Ovary (tissue), 9 donors: Measurements from ENCODE around the gene CACNA1C. TPM values are rescaled to one million over a fixed set of nuclear protein-coding genes. Genes with fewer than 3 reads are reported as not detected.

Source experiments
- DNase-seq, 5 donors: peaks; one replicate each; pipeline ENCODE4 v3.0.0-alpha.2; 2019 to 2020
- H3K27ac ChIP-seq, 2 donors: fragments of 200-600 bp; one replicate each; pipeline versions ENCODE4 v1.5.1 to v1.8.0; 2019 to 2022
- H3K27me3 ChIP-seq: fragments of 200-600 bp; one replicate; pipeline ENCODE4 v1.8.0; 2022
- H3K36me3 ChIP-seq: fragments of 200-600 bp; sonication (generic); one replicate; pipeline ENCODE4 v1.5.1; 2019
- H3K4me1 ChIP-seq: one replicate; pipeline ENCODE4 v1.8.1; 2013; ENCODE audit warnings: mild to moderate bottlenecking, moderate library complexity; ENCODE audit not compliant: insufficient read depth
- H3K4me3 ChIP-seq: fragments of 200-600 bp; sonication (generic); one replicate; pipeline ENCODE4 v1.5.1; 2017
- H3K9me3 ChIP-seq, 2 donors: fragments of 200-600 bp in 1 of 2; sonication (generic) in 1 of 2; one replicate each; pipeline versions ENCODE4 v1.5.1 to v1.8.1; 2013 to 2019; ENCODE audit warnings: mild to moderate bottlenecking in 1 of 2, moderate library complexity in 1 of 2
- CTCF ChIP-seq, 3 donors: fragments of 450-650 bp in 2 of 3; fragments of 200-600 bp in 1 of 3; IDR thresholded peaks; one replicate each; pipeline versions ENCODE4 v1.5.1 to v1.8.0; 2016 to 2022; ENCODE audit warnings: antibody characterized with exemption in 3 of 3, mild to moderate bottlenecking in 1 of 3
- EP300 ChIP-seq: sonication (generic); formaldehyde crosslinking; IDR thresholded peaks from one replicate; pipeline ENCODE4 v1.6.1; 2017; ENCODE audit warnings: antibody characterized with exemption
- POLR2A ChIP-seq: fragments of 450-650 bp; IDR thresholded peaks from one replicate; pipeline ENCODE4 v1.6.1; 2017; ENCODE audit warnings: antibody characterized with exemption, mild to moderate bottlenecking, moderate library complexity
- WGBS, 3 donors: extraction: QIAGEN DNeasy Blood & Tissue Kit in 1 of 3; methylation state at CpG; one replicate each; pipeline versions ENCODE4 v1.1.5 to v1.1.7; 2013 to 2017; 5-methylcytosine and 5-hydroxymethylcytosine counted together
- intact Hi-C, 4 donors: fragments of 100-400 bp; cut with DNase I; formaldehyde crosslinking; loops; one replicate each; pipeline versions ENCODE4 v1.11.0 to v1.15.1; 2022 to 2023
- polyA plus RNA-seq, 2 donors: library from polyadenylated mRNA; stranded (reverse); fragments of 200-250 nt in 1 of 2; fragments of 350-450 nt in 1 of 2; fragmentation: Illumina TruSeq in 1 of 2; extraction: RNeasy Lipid Tissue Mini Kit (QIAGEN cat#74804) in 1 of 2; gene quantifications; one replicate each; pipeline ENCODE4 v1.2.3, GENCODE V29; 2013 to 2014
- total RNA-seq, 7 donors: library from RNA; depleted of rRNA in 2 of 7; stranded (reverse); fragments of >200 nt in 2 of 7; fragmentation: NEBNext Ultra II Directional in 3 of 7; extraction: Animal tissue kit (Norgen Biotek cat#: 25700) in 3 of 7; gene quantifications; one replicate each; pipeline versions ENCODE4 v1.1.0 to v1.2.4, GENCODE V29; 2016 to 2023
- donor health status: DM: no; HTN: no; CAD: no; lungs with moderate emphysema.
- donor health status: DM: no; HTN: no; CAD: no.
- donor health status: Bipolar disorder and iron deficiency.
- donor health status: DM: yes; HTN: yes; CAD: no.
- donor health status: DM: no; HTN: no; CAD: no.
- donor health status: DM: yes; HTN: yes; CAD: no.

Gene CACNA1C
- total and polyA plus RNA-seq, 9 donors, result 2.2 to 8.3 (median 3.7) TPM

GRCh38 chr12:2528001-2528400 is 475.2 kb downstream of the CACNA1C start:
- Histone ChIP-seq H3K36me3 (no peaks in the 10 kb centered on the region), H3K9me3 (no peaks in the 10 kb centered on the region), H3K4me1 (no peaks in the 10 kb centered on the region), H3K27me3 (no peaks in the 10 kb centered on the region), H3K27ac (no peak overlapping the region), H3K4me3 (no peak overlapping the region)
- no peak for TF ChIP-seq EP300
- TF ChIP-seq POLR2A, result no peak
- no peak for TF ChIP-seq CTCF (IDR thresholded peaks at IDR 0.05)
- WGBS, 3 donors, result 68 to 83% (median 78%) methylated on average over 4 of the region's 4 CpGs
- intact Hi-C loops, result no loop called here
- no peak for DNase-seq

- Histone ChIP-seq H3K4me3 (no peak overlapping the region), H3K27me3 (no peaks in the 10 kb centered on the region), H3K4me1 (no peaks in the 10 kb centered on the region), H3K27ac (no peak overlapping the region), H3K9me3 (no peaks in the 10 kb centered on the region), H3K36me3 (no peaks in the 10 kb centered on the region)
- intact Hi-C loops, result no loop called here
- TF ChIP-seq EP300, result no peak
- no peak for DNase-seq
- WGBS, 3 donors, result 67 to 86% (median 78%) methylated on average over 2 of the region's 2 CpGs
Observed at GRCh38 chr12:2529807-2530206, 477.0 kb downstream of the CACNA1C start.

- Histone ChIP-seq H3K27me3 (no peaks in the 10 kb centered on the region), H3K9me3 (no peaks in the 10 kb centered on the region), H3K4me1 (no peaks in the 10 kb centered on the region), H3K36me3 (no peaks in the 10 kb centered on the region), H3K4me3 (no peak overlapping the region), H3K27ac (no peak overlapping the region)
- intact Hi-C loops, result no loop called here
- TF ChIP-seq CTCF (IDR thresholded peaks at IDR 0.05) (no peak), POLR2A (no peak), EP300 (no peak)
- WGBS, 3 donors, result 86 to 90% (median 87%) methylated on average over 4 of the region's 4 CpGs
- no peak for DNase-seq
Observed at GRCh38 chr12:2531371-2531770, 478.6 kb downstream of the CACNA1C start.

GRCh38 chr12:2533036-2533435 is 480.2 kb downstream of the CACNA1C start:
- H3K9me3 ChIP-seq, result no peaks in the 10 kb centered on the region
- H3K36me3 ChIP-seq, result no peaks in the 10 kb centered on the region
- DNase-seq, result no peak
- H3K4me3 ChIP-seq, result no peak overlapping the region
- intact Hi-C loops, result no loop called here
- H3K4me1 ChIP-seq, result no peaks in the 10 kb centered on the region
- WGBS, 3 donors, result 77 to 84% (median 78%) methylated on average over 5 of the region's 5 CpGs
- H3K27me3 ChIP-seq, result no peaks in the 10 kb centered on the region
- TF ChIP-seq POLR2A, result no peak
- no peak for TF ChIP-seq CTCF (IDR thresholded peaks at IDR 0.05)
- TF ChIP-seq EP300, result no peak
- H3K27ac ChIP-seq, result no peak overlapping the region

GRCh38 chr12:2535583-2536204 is 482.9 kb downstream of the CACNA1C start:
- Histone ChIP-seq H3K27me3 (no peaks in the 10 kb centered on the region), H3K36me3 (no peaks in the 10 kb centered on the region), H3K9me3 (no peaks in the 10 kb centered on the region), H3K4me3 (no peak overlapping the region), H3K27ac (no peak overlapping the region), H3K4me1 (no peaks in the 10 kb centered on the region)
- 89 to 94% (median 91%) methylated on average over 6 of the region's 6 CpGs for WGBS, 3 donors
- TF ChIP-seq CTCF (IDR thresholded peaks at IDR 0.05) (no peak), EP300 (no peak), POLR2A (no peak)
- intact Hi-C loops, result no loop called here
- no peak for DNase-seq
